Measurements from ENCODE around the gene RGL2.

DNA sequence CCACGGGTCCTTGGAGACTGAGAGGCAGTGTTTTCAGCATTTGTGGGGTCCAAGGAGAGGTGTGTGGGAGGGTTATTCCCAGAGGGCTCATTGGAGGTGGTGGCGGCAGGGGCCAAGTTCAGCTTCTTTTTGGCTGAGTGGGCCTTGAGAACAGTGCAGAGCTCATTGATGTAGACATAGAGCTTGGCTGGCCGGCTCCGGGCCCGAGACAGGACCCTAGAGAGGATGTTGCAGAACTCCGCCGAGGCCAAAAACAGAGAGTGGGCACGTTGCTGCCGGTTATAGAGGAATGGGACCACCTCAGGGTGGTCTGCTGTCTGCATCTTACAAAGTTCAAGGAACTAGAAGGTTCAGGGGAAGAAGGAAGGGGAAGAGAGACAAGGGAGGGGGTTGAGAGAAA, 22.5 kb upstream of the RGL2 start:
- no peak for TF ChIP-seq ZNF567 (CRISPR knock-in tag; IDR thresholded peaks at IDR 0.05; ENCODE audit: borderline replicate concordance)
- no peak for TF ChIP-seq POLR2AphosphoS5 (IDR thresholded peaks at IDR 0.05; ENCODE audit: low read depth, low read length)
- TF ChIP-seq, protein P1, sequence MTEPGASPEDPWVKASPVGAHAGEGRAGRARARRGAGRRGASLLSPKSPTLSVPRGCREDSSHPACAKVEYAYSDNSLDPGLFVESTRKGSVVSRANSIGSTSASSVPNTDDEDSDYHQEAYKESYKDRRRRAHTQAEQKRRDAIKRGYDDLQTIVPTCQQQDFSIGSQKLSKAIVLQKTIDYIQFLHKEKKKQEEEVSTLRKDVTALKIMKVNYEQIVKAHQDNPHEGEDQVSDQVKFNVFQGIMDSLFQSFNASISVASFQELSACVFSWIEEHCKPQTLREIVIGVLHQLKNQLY (CRISPR knock-in tag; IDR thresholded peaks at IDR 0.05) = no peak
- TF ChIP-seq, protein P2, sequence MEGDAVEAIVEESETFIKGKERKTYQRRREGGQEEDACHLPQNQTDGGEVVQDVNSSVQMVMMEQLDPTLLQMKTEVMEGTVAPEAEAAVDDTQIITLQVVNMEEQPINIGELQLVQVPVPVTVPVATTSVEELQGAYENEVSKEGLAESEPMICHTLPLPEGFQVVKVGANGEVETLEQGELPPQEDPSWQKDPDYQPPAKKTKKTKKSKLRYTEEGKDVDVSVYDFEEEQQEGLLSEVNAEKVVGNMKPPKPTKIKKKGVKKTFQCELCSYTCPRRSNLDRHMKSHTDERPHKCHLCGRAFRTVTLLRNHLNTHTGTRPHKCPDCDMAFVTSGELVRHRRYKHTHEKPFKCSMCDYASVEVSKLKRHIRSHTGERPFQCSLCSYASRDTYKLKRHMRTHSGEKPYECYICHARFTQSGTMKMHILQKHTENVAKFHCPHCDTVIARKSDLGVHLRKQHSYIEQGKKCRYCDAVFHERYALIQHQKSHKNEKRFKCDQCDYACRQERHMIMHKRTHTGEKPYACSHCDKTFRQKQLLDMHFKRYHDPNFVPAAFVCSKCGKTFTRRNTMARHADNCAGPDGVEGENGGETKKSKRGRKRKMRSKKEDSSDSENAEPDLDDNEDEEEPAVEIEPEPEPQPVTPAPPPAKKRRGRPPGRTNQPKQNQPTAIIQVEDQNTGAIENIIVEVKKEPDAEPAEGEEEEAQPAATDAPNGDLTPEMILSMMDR (CRISPR knock-in tag; IDR thresholded peaks at IDR 0.05) = no peak
- TF ChIP-seq RBM22 (optimal IDR thresholded peaks at IDR 0.05; ENCODE audit: low read length) = no peak
- TF ChIP-seq, protein P3, sequence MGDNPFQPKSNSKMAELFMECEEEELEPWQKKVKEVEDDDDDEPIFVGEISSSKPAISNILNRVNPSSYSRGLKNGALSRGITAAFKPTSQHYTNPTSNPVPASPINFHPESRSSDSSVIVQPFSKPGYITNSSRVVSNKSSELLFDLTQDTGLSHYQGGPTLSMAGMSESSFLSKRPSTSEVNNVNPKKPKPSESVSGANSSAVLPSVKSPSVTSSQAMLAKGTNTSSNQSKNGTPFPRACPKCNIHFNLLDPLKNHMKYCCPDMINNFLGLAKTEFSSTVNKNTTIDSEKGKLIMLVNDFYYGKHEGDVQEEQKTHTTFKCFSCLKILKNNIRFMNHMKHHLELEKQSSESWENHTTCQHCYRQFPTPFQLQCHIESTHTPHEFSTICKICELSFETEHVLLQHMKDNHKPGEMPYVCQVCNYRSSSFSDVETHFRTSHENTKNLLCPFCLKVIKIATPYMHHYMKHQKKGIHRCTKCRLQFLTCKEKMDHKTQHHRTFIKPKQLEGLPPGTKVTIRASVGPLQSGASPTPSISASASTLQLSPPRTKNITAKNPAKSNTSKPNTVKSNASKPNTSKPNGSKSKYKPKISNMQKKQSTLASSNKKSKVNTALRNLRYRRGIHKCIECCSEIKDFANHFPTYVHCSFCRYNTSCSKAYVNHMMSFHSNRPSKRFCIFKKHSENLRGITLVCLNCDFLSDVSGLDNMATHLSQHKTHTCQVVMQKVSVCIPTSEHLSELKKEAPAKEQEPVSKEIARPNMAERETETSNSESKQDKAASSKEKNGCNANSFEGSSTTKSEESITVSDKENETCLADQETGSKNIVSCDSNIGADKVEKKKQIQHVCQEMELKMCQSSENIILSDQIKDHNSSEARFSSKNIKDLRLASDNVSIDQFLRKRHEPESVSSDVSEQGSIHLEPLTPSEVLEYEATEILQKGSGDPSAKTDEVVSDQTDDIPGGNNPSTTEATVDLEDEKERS (CRISPR knock-in tag; IDR thresholded peaks at IDR 0.05) = no peak
- no peak for TF ChIP-seq SMAD3 (CRISPR knock-in tag; IDR thresholded peaks at IDR 0.05)
- TF ChIP-seq MTF1 (CRISPR knock-in tag; IDR thresholded peaks at IDR 0.05) = no peak
- no peak for TF ChIP-seq ZNF30 (CRISPR knock-in tag; IDR thresholded peaks at IDR 0.05)

Data from HepG2 (cell line).